ENCODE results near the gene SNX10.

SNX10 gene

DNA sequence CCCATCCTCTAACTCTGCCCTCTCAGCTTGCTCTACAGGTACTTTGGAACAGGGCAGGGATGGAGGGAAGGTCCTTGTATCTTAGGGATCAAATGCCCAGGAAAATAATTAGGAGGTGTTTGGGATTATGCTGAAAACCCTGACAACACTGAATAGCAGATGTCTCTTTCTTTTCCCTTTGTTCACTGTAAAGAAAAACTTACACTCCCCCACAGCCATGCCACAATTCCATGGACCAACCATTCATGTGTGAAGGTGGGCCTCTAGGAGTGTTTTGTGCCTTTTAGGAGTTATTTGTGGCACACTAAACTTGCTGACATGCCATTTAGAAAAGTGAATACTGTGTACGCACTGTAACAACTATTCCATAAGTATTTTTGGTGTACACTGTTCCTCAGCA lies 108.1 kb downstream of the SNX10 start:
- FAIRE-seq: no peak
- DNase-seq (ENCODE audit: insufficient read length, low spot score): no peak
- no peak for TF ChIP-seq POLR2A (IDR thresholded peaks at IDR 0.05; ENCODE audit: low read depth, low read length)

DNA sequence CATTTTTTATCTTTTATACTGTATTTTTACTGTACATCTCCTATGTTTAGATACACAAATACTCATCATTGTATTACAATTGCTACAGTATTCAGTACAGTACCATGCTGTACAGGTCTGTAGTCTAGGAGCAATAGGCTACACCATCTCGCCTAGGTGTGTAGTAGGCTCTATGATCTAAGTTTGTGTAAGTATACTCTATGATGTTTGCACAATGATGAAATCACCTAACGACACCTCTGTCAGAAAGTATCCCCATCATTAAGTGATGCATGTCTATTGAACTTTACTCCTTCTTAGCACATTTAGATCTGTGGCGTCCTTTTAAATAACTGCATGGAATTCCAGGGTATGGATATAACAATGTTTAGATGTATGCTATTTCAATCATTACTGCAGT lies 112.0 kb downstream of the SNX10 start:
- TF ChIP-seq POLR2A (IDR thresholded peaks at IDR 0.05; ENCODE audit: low read depth, low read length): no peak
- no peak for DNase-seq (ENCODE audit: insufficient read length, low spot score)
- FAIRE-seq: no peak

DNA sequence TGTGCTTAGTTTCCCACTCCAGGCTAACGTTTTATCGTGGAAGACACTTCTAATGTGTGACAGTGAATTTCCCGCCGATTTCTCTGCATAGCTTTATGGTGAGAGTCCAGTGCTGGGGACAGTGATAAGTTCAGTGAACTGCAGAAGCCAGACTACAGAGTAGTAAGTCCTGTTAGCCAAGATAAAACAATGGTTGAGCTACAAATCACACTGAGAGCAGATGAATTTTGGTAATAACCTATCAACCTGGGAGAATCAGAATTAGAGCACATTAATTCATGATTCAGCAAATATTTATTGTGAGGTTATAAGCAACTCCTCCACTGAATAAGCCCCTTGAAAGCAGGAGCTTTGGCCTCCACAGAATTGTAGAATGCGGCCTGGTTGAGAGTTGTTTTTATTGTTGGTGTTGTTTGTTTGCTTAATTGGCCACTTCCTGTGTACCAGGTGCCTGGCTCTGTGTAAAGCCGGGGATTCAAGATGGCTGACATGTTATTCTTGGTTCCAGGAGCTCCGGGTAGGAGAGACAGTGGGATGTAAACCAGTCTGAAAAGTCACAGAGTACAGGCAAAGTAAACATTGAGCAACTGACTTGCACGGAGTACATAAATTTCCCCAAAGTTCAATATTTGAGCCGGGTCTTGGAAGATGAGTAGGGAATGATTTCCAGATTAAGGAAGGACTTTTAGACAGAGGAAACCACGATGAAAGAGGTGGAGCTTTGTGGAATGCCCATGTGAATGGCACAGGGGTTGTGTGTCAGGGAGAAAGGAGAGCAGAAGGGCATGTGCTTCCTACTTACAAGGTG lies 112.7 kb downstream of the SNX10 start:
- no peak for DNase-seq (ENCODE audit: insufficient read length, low spot score)
- no peak for TF ChIP-seq POLR2A (IDR thresholded peaks at IDR 0.05; ENCODE audit: low read depth, low read length)
- no peak for FAIRE-seq

- DNase-seq (ENCODE audit: insufficient read length, low spot score) (no peak), FAIRE-seq (no peak)
- no peak for TF ChIP-seq POLR2A (IDR thresholded peaks at IDR 0.05; ENCODE audit: low read depth, low read length)
Measured at GRCh38 chr7:26406433-26406832, 114.8 kb downstream of the SNX10 start.

- no peak for FAIRE-seq
- no peak for TF ChIP-seq POLR2A (IDR thresholded peaks at IDR 0.05; ENCODE audit: low read depth, low read length)
- DNase-seq (ENCODE audit: insufficient read length, low spot score): no peak
Measured at GRCh38 chr7:26409661-26410547, 118.2 kb downstream of the SNX10 start.

- FAIRE-seq (no peak), DNase-seq (ENCODE audit: insufficient read length, low spot score) (no peak)
- no peak for TF ChIP-seq POLR2A (IDR thresholded peaks at IDR 0.05; ENCODE audit: low read depth, low read length)
Measured at GRCh38 chr7:26413007-26413691, 121.5 kb downstream of the SNX10 start.

- TF ChIP-seq POLR2A (IDR thresholded peaks at IDR 0.05; ENCODE audit: low read depth, low read length): no peak
- FAIRE-seq (no peak), DNase-seq (ENCODE audit: insufficient read length, low spot score) (no peak)
Measured at GRCh38 chr7:26416004-26416403, 124.3 kb downstream of the SNX10 start.

GRCh38 chr7:26417911-26418413 lies 126.3 kb downstream of the SNX10 start:
- no peak for TF ChIP-seq POLR2A (IDR thresholded peaks at IDR 0.05; ENCODE audit: low read depth, low read length)
- DNase-seq (ENCODE audit: insufficient read length, low spot score) (no peak), FAIRE-seq (no peak)

DNA sequence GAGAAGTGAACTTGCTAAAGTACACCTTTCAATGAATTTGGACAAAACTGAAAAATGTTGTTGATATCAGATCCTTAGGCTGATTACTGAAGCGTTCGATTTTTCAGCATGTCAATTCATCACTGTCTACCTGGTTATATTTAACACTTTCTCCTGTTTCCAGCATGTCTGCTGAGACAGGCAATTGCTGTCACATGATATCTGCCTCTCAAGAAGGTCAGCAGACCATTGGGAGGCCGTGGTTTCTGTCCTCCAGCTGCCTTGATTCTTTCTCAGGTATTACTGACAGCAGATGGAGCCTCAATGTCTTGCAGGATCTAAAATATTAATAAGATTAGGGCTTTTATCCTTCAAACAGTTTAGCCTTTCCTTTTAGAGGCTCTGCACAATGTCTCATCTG lies 127.5 kb downstream of the SNX10 start:
- TF ChIP-seq POLR2A (IDR thresholded peaks at IDR 0.05; ENCODE audit: low read depth, low read length): no peak
- DNase-seq (ENCODE audit: insufficient read length, low spot score) (no peak), FAIRE-seq (no peak)

DNA sequence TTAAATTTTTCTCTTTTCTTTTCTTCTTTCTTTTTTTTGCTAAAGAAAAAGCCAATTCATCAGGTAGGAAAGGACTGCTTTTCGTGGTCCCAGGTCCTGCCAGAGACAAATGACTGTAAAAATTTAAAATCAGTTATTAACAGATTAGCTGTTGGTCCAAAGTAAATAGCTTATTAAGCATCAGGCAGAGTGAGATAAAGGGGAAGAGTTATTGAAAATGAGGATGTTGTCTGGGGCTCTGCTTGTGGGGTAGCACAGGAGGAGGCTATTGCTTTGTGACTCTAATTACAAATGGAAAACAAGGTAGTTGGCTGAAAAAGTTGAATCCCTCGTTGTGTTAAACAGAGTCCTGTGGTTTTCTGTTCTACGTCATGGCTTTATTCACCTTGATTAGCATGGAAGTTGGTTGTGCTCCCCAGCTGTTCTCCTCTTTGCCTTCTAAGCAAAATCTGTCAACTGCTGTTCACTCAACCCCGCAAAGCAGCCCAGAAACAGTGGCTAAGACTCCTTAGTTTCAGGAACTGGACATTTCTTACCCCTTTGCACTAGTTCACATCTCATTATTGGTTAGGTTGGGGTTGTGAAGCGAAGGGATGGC lies 128.9 kb downstream of the SNX10 start:
- DNase-seq (ENCODE audit: insufficient read length, low spot score) (no peak), FAIRE-seq (no peak)
- TF ChIP-seq POLR2A (IDR thresholded peaks at IDR 0.05; ENCODE audit: low read depth, low read length): no peak

DNA sequence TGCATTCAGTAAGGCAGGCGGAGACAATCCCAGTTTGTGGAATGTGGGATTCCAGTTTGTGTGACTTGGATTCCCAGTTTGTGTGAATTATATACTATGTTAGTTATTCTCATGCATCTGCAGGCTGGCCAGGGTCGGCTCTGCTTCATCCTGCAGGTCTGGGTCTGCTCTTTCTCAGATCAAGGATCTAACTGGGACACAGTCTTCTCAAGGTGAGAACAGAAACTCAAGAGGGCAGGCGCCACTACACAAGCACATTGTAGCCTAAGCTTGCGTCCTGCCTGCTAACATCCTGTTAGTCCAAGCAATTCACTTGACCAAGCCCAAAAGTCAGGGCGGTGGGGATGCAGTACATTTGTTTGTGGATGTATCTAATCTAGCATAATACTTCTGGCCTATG lies 131.1 kb downstream of the SNX10 start:
- no peak for FAIRE-seq
- no peak for TF ChIP-seq POLR2A (IDR thresholded peaks at IDR 0.05; ENCODE audit: low read depth, low read length)
- no peak for DNase-seq (ENCODE audit: insufficient read length, low spot score)

GRCh38 chr7:26423436-26423835 lies 131.8 kb downstream of the SNX10 start:
- TF ChIP-seq POLR2A (IDR thresholded peaks at IDR 0.05; ENCODE audit: low read depth, low read length): no peak
- DNase-seq (ENCODE audit: insufficient read length, low spot score): no peak
- FAIRE-seq: no peak

Data from H54 (cell line).